CD14-positive monocyte (primary cell): ENCODE data around the gene CAMKV. TPM values are rescaled to one million over a fixed set of nuclear protein-coding genes. Genes with fewer than 3 reads are reported as not detected.

Source experiments
- DNase-seq, 3 donors: peaks; one replicate each; pipeline ENCODE4 v3.0.0-alpha.2; 2011 to 2022
- H2AFZ ChIP-seq: 2 replicates; pipeline ENCODE4 v1.6.0; 2012; ENCODE audit warnings: mild to moderate bottlenecking, low read depth, low read length, inconsistent platforms; ENCODE audit not compliant: insufficient read depth, poor library complexity, severe bottlenecking
- H3K27ac ChIP-seq, 2 donors: 1 replicate in 1 of 2; 2 replicates in 1 of 2; pipeline ENCODE4 v1.5.1; 2012 to 2013; ENCODE audit warnings: low read length in 2 of 2, control low read depth in 1 of 2, inconsistent platforms in 1 of 2, low read depth in 1 of 2, mild to moderate bottlenecking in 1 of 2
- H3K27me3 ChIP-seq, 2 donors: one replicate each; pipeline versions ENCODE4 v1.6.0 to v1.6.1; 2011 to 2013; ENCODE audit warnings: low read length in 2 of 2; ENCODE audit not compliant: control insufficient read depth in 2 of 2, insufficient read depth in 2 of 2
- H3K36me3 ChIP-seq, 2 donors: replicated peaks in 1 of 2; 1 replicate in 1 of 2; 2 replicates in 1 of 2; pipeline versions ENCODE4 v1.5.1 to v1.6.1; 2012 to 2013; ENCODE audit warnings: low read length in 2 of 2, control low read depth in 1 of 2, inconsistent platforms in 1 of 2, mild to moderate bottlenecking in 1 of 2; ENCODE audit not compliant: insufficient read depth in 2 of 2, control insufficient read depth in 1 of 2
- H3K4me1 ChIP-seq, 2 donors: 1 replicate in 1 of 2; 2 replicates in 1 of 2; pipeline versions ENCODE4 v1.5.1 to v1.6.1; 2012 to 2013; ENCODE audit warnings: low read length in 2 of 2, control low read depth in 1 of 2, inconsistent platforms in 1 of 2, mild to moderate bottlenecking in 1 of 2, moderate library complexity in 1 of 2; ENCODE audit not compliant: insufficient read depth in 2 of 2, control insufficient read depth in 1 of 2
- H3K4me2 ChIP-seq: replicated peaks from 2 replicates; pipeline ENCODE3; 2012; ENCODE audit warnings: low read length, moderate library complexity, mild to moderate bottlenecking; ENCODE audit not compliant: poor library complexity, severe bottlenecking; ENCODE audit errors: extremely low read depth
- H3K4me3 ChIP-seq, 3 experiments: fragments of 200-600 bp in 1 of 3; sonication (generic) in 1 of 3; replicated peaks in 1 of 3; 1 replicate in 2 of 3; 2 replicates in 1 of 3; pipeline ENCODE4 v1.5.1; 2011 to 2013; ENCODE audit warnings: low read length in 3 of 3, mild to moderate bottlenecking in 3 of 3, control low read depth in 2 of 3, low read depth in 2 of 3, inconsistent platforms in 1 of 3, moderate library complexity in 1 of 3
- H3K79me2 ChIP-seq: 2 replicates; pipeline ENCODE4 v1.6.0; 2012; ENCODE audit warnings: mild to moderate bottlenecking, control low read depth, inconsistent platforms, low read length, moderate library complexity; ENCODE audit not compliant: insufficient read depth
- H3K9ac ChIP-seq: 2 replicates; pipeline ENCODE4 v1.6.0; 2017; ENCODE audit warnings: low read length, mild to moderate bottlenecking; ENCODE audit not compliant: insufficient read depth, poor library complexity, severe bottlenecking
- H3K9me3 ChIP-seq, 2 donors: replicated peaks in 1 of 2; 1 replicate in 1 of 2; 2 replicates in 1 of 2; pipeline versions ENCODE4 v1.5.1 to v1.6.1; 2012 to 2013; ENCODE audit warnings: low read length in 2 of 2, control low read depth in 1 of 2; ENCODE audit not compliant: control insufficient read depth in 1 of 2, insufficient read depth in 1 of 2
- H4K20me1 ChIP-seq: 2 replicates; pipeline ENCODE4 v1.6.0; 2012; ENCODE audit warnings: mild to moderate bottlenecking, low read length, control low read depth, moderate library complexity; ENCODE audit not compliant: insufficient read depth
- H3K27ac Mint-ChIP-seq, 7 donors: one replicate each; pipeline ENCODE4 v1.8.0; 2020; ENCODE audit warnings: mild to moderate bottlenecking in 7 of 7, mixed read lengths in 7 of 7, moderate library complexity in 6 of 7, inconsistent platforms in 2 of 7
- H3K27me3 Mint-ChIP-seq, 3 donors: one replicate each; pipeline ENCODE4 v1.8.0; 2021 to 2022; ENCODE audit warnings: low read depth in 3 of 3, mild to moderate bottlenecking in 3 of 3, mixed read lengths in 3 of 3, moderate library complexity in 3 of 3, inconsistent platforms in 1 of 3
- H3K36me3 Mint-ChIP-seq, 2 donors: one replicate each; pipeline ENCODE4 v1.8.0; 2020; ENCODE audit warnings: mixed read lengths in 2 of 2, inconsistent platforms in 1 of 2, mild to moderate bottlenecking in 1 of 2
- H3K4me1 Mint-ChIP-seq: one replicate; pipeline ENCODE4 v1.8.0; 2020; ENCODE audit warnings: mild to moderate bottlenecking, mixed read lengths
- H3K4me3 Mint-ChIP-seq, 2 donors: one replicate each; pipeline ENCODE4 v1.8.0; 2020; ENCODE audit warnings: mild to moderate bottlenecking in 2 of 2, mixed read lengths in 2 of 2, moderate library complexity in 1 of 2
- H3K9me3 Mint-ChIP-seq, 7 donors: one replicate each; pipeline ENCODE4 v1.8.0; 2020 to 2022; ENCODE audit warnings: mixed read lengths in 7 of 7, mild to moderate bottlenecking in 6 of 7, moderate library complexity in 6 of 7, inconsistent platforms in 2 of 7
- CTCF ChIP-seq: fragments of 200-600 bp; IDR thresholded peaks from one replicate; pipeline ENCODE4 v1.8.0; 2022; ENCODE audit warnings: antibody characterized with exemption, mild to moderate bottlenecking
- WGBS: methylation state at CpG from one replicate; pipeline ENCODE4 v1.1.5; 2013; ENCODE audit warnings: missing lambda C conversion rate; ENCODE audit not compliant: insufficient coverage; 5-methylcytosine and 5-hydroxymethylcytosine counted together
- intact Hi-C, 2 donors: fragments of 100-400 bp; cut with micrococcal nuclease; formaldehyde crosslinking; loops; one replicate each; pipeline versions ENCODE4 v1.15.0 to v1.15.1; 2023
- polyA plus RNA-seq, 3 donors: library from polyadenylated mRNA; depleted of rRNA in 1 of 3; unstranded in 2 of 3; stranded (reverse) in 1 of 3; fragments of 300-500 nt in 2 of 3; fragments of >200 nt in 1 of 3; fragmentation: Illumina TruSeq in 2 of 3; gene quantifications; 1 replicate in 2 of 3; 2 replicates in 1 of 3; pipeline ENCODE4 v1.2.3, GENCODE V29; 2012 to 2021

The CAMKV gene
- polyA plus RNA-seq, 3 donors, result 0.03 to 0.10 TPM; not detected in 1

- no peaks in the 10 kb centered on the region for H3K79me2 ChIP-seq
- DNase-seq, result no peak
- H3K4me2 ChIP-seq, result no peak overlapping the region
- H3K27ac ChIP-seq, result no peak overlapping the region
- no peaks in the 10 kb centered on the region for H3K9me3 Mint-ChIP-seq
- H3K4me3 ChIP-seq, result no peak overlapping the region
- H2AFZ ChIP-seq, result no peak overlapping the region
- H4K20me1 ChIP-seq, result no peaks in the 10 kb centered on the region
- peaks cover 15 to 52% of the 10 kb centered on the region in 2 donors for H3K36me3 ChIP-seq
- intact Hi-C loops, result no loop called here
- peaks cover 28 to 56% of the 10 kb centered on the region in 2 donors for H3K36me3 Mint-ChIP-seq
- H3K27me3 Mint-ChIP-seq, result peaks cover 0 to 1% (median 0%) of the 10 kb centered on the region in 3 donors
- no peak overlapping the region for H3K4me3 Mint-ChIP-seq
- H3K27me3 ChIP-seq, result no peaks in the 10 kb centered on the region
- H3K27ac Mint-ChIP-seq, result no peak overlapping the region
- no peak overlapping the region for H3K9ac ChIP-seq
- no peaks in the 10 kb centered on the region for H3K4me1 ChIP-seq
- H3K9me3 ChIP-seq, result no peaks in the 10 kb centered on the region
- no peaks in the 10 kb centered on the region for H3K4me1 Mint-ChIP-seq
- no peak for TF ChIP-seq CTCF
These were observed 28.5 kb downstream of the CAMKV start for GRCh38 chr3:49841126-49841696.

GRCh38 chr3:49840388-49840787 is 29.3 kb downstream of the CAMKV start:
- Histone ChIP-seq H3K36me3 (peaks cover 11 to 44% of the 10 kb centered on the region in 2 donors), H3K4me1 (no peaks in the 10 kb centered on the region), H3K4me2 (no peak overlapping the region), H3K79me2 (no peaks in the 10 kb centered on the region), H3K9me3 (no peaks in the 10 kb centered on the region), H3K4me3 (no peak overlapping the region), H2AFZ (no peak overlapping the region), H3K27me3 (no peaks in the 10 kb centered on the region), H3K27ac (no peak overlapping the region), H3K9ac (no peak overlapping the region), H4K20me1 (no peaks in the 10 kb centered on the region)
- no peaks in the 10 kb centered on the region for H3K4me1 Mint-ChIP-seq
- TF ChIP-seq CTCF, result no peak
- peaks cover 0 to 1% (median 0%) of the 10 kb centered on the region in 3 donors for H3K27me3 Mint-ChIP-seq
- intact Hi-C loops, result no loop called here
- H3K36me3 Mint-ChIP-seq, result peaks cover 22 to 50% of the 10 kb centered on the region in 2 donors
- no peak for DNase-seq
- H3K9me3 Mint-ChIP-seq, result no peaks in the 10 kb centered on the region
- H3K27ac Mint-ChIP-seq, result peak overlapping the region in 1 of 7 donors; percentile 47
- WGBS, result 100% methylated on average over 1 of the region's 2 CpGs
- no peak overlapping the region for H3K4me3 Mint-ChIP-seq
